GM12801 (cell line): Measurements from ENCODE around the gene TMEM266.

Experiments used
- CTCF ChIP-seq: IDR thresholded peaks from one replicate; pipeline ENCODE4 v1.5.1; 2011; ENCODE audit warnings: control low read depth; ENCODE audit not compliant: insufficient read length; ENCODE audit errors: extremely low read depth

TMEM266 gene

GRCh38 chr15:76071806-76072205, 12.0 kb downstream of the TMEM266 start:
- no peak for TF ChIP-seq CTCF

- TF ChIP-seq CTCF, result no peak
These were observed 13.8 kb downstream of the TMEM266 start for GRCh38 chr15:76073554-76073953.

- TF ChIP-seq CTCF, result no peak
These were observed 15.3 kb downstream of the TMEM266 start for GRCh38 chr15:76075046-76075445.

GRCh38 chr15:76078285-76078877, 18.6 kb downstream of the TMEM266 start:
- TF ChIP-seq CTCF, result no peak

GRCh38 chr15:76084256-76084655, 24.5 kb downstream of the TMEM266 start:
- no peak for TF ChIP-seq CTCF

GRCh38 chr15:76098685-76099084, 38.9 kb downstream of the TMEM266 start:
- no peak for TF ChIP-seq CTCF

GRCh38 chr15:76099388-76099787, 39.6 kb downstream of the TMEM266 start:
- TF ChIP-seq CTCF, result no peak
